HUDEP-2 (cell line): ENCODE results near the gene KIF25.

ENCODE experiments used
- DNase-seq, 76 experiments: peaks; one replicate each; lab custom pipeline; 2025; ENCODE audit not compliant: unreplicated experiment in 76 of 76; lab: John Stamatoyannopoulos, UW

The KIF25 gene, protein sequence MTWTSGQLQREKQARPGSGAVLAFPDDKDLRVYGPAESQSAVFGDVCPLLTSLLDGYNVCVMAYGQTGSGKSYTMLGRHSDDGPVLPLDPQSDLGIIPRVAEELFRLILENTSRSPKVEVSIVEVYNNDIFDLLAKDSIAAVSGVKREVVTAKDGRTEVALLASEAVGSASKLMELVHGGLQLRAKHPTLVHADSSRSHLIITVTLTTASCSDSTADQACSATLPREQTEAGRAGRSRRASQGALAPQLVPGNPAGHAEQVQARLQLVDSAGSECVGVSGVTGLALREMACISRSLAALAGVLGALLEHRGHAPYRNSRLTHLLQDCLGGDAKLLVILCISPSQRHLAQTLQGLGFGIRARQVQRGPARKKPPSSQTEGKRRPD

DNA sequence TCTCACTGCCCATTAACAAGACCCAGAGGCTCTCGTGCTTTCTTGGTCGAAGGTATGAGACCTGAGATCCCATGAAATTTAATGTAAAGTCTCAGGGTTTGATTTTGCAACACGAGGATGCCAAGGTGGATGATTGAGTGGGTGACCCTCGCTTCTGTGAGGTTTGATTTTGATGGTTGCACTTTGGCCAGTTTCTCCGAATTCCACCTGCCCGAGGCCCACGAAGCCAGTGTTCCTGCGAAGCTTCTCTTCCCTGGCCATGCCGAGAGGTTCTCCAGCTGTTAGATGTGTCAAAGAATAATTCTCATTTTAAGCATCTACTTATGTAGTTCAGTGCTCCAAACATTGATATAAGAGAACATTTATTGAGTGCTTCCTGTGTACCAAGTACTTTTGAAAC, at the start of gene KIF25:
KIF25 (plus strand) TSS at position 30 of the 400 bp plus-strand sequence. CDS start 31,915 bp downstream, outside the sequence.
- no peak for DNase-seq

DNA sequence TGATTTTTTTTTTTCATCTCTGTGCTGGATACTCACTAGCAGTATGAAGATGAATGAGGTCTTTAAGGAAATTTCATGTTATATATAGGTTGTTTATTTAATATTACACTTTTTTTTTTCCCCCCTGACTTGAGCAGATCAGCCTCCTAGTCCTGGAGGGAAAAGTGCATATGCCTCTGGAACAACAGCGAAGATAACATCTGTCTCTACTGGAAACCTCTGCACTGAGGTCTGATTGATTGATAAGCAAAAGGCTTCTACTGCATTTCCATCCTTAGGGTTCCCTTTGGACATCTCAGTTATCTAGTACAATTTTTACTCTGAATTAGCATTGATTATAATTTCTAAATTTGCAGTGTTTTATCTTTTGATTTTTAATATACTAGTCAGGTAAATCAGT, 49.8 kb upstream of the KIF25 start:
- DNase-seq = no peak

GRCh38 chr6:167948716-167949115, 48.8 kb upstream of the KIF25 start:
- DNase-seq = no peak

GRCh38 chr6:167949121-167949684, 48.3 kb upstream of the KIF25 start:
- no peak for DNase-seq

GRCh38 chr6:167951781-167952511, 45.5 kb upstream of the KIF25 start:
- no peak for DNase-seq

DNA sequence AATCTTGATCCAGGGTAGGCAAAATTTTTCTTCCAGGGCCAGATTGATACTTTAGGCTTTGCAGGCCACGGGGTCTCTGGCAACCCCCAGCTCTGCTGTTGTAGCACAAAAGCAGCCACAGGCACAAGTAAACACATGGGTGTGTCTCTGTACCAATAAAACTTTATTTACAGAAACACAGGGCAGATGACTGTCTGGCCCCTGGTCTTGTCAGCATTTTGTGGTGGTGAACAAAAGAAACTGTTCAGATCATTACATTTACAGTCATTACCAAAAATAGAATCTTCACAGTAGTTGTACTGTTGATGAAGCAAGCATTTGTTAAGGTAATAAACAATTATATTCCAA, 45.0 kb upstream of the KIF25 start:
- DNase-seq = no peak

GRCh38 chr6:167953551-167953950, 43.9 kb upstream of the KIF25 start:
- no peak for DNase-seq

- no peak for DNase-seq
Observed at GRCh38 chr6:167954151-167954550, 43.3 kb upstream of the KIF25 start.

GRCh38 chr6:167956491-167956890, 41.0 kb upstream of the KIF25 start:
- no peak for DNase-seq

GRCh38 chr6:167956983-167957492, 40.4 kb upstream of the KIF25 start:
- no peak for DNase-seq

GRCh38 chr6:167957626-167958025, 39.8 kb upstream of the KIF25 start:
- no peak for DNase-seq

DNA sequence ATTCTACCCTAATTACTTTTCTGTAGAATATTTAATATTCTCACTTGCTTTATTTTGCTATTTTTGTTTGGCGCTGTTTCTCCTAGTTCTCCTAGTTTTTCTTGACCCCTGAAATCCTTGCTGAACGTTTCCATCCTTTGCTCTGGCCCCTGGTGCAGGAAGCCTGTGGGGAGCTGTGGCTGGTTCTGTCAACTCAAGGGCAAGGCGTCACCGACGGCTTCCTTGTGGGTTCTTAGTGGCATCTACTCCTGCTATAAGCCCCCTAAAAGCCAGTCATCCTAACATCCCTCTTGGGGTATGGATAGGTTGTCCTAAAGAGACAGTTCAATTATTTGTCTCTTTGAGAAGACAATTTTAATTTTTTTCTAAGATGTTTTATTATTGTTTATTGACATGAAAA, 36.9 kb upstream of the KIF25 start:
- DNase-seq = no peak

DNA sequence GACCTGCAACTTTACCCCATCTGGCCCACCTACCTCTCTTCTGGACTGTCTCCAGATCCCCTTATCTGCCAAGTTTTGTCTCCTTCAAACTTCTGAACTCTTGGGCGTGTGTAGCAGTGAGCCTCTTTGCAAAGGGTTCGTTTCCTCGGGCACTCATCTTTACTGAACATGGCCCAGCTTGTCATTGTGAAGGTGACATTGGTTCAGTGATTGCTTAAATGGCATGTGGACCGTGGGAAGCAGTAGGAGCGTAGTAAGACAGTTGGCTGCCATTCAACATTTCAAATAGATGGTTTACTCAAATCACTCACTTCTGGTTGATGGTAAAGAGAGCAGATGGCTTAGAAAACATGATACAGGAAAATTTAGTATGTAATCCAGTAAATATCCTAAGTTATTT, 34.8 kb upstream of the KIF25 start:
- no peak for DNase-seq

GRCh38 chr6:167963589-167964057, 33.8 kb upstream of the KIF25 start:
- DNase-seq = no peak

- no peak for DNase-seq
Observed at GRCh38 chr6:167965592-167966539, 31.6 kb upstream of the KIF25 start.

DNA sequence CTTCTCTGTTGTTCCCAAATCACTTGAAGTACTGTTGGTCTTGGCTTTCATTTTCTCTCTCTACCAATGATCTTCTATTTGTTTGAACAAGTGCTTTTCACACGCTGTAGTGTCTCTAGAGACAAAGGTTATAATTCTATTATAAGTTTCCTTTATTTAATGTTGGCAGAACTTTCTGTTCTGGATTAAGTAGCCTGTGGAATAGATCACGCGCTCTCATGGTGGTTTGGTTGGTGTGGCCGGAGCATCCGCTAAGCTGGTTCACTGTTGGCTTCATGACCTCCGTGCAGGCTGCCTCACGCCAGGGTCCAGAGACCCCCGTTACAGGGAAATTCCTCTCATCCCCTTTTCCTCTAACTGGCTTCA, 30.9 kb upstream of the KIF25 start:
- DNase-seq = no peak

DNA sequence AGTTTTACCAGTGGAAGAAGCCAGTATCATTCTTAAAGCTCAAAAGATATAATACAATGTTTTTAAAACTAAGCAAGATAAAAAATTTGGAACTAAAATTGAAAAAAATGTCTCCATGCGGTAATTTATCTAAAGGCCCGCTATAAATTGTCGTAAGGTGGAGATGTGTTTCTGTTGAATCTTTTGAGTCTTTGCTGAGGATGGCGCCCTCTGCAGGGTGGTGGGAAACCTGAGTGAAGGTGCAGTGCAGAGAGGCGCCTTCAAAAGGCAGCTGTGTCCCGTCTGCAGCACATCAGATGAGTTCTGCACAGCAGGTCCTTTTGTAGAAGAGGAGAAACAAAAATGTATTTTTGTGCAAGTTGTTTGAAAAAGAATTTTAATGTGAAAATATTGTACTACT, 29.4 kb upstream of the KIF25 start:
- DNase-seq = peak in 18 of 76 experiments; percentile 1 to 44 (median 13)

DNA sequence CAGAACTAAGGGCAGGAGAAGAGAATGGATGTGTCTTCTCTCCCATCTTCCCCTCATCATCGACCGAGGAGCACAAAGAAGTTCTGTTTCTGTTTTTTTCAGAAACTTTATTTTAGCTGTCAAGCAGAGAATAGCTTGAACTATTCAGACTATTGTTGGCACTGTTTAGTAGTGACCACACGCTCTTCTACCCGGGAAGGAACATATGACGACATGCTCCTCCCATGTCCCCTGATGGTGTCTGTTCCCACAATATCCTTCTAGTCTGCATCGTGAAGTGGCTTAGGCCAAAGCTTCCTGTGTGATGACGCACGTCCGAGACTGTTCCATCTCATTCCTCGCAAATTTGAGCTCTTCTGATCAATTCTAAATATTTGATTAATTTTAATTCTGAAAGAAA, 27.2 kb upstream of the KIF25 start:
- DNase-seq = no peak

DNA sequence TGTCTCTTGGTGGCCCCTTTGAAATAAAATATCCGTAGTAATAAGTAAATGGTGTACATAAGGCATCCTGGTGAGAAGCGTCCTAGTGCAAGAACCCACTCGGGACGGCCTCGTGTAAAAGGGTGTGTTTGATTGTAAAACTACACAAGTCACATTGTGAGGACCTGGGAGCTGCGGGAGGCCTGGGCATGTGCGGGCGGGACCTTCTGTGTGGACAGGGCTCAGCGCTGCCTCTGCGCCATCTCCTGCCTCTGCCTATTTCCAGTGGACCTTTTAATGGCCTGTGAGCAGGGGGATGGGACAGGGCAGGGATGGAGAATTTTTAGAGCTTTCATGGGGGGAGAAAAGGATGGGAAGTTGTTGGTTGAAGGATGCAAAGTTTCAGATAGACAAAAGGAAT, 25.3 kb upstream of the KIF25 start:
- no peak for DNase-seq

GRCh38 chr6:167973148-167973885, 24.2 kb upstream of the KIF25 start:
- DNase-seq = no peak
